NCI-H2081 treated with DMSO at 0.1 percent for 48 hours (cell line): ENCODE data around the gene ZFYVE21.
"Not testable (repeated sequence)": the region's sequence is repeated elsewhere in the genome, so short reads cannot be mapped to it uniquely, and the experiment has no call there.

Source experiments
- DNase-seq: peaks from one replicate; lab custom pipeline; 2025; lab: John Stamatoyannopoulos, UW

ZFYVE21 gene

DNA sequence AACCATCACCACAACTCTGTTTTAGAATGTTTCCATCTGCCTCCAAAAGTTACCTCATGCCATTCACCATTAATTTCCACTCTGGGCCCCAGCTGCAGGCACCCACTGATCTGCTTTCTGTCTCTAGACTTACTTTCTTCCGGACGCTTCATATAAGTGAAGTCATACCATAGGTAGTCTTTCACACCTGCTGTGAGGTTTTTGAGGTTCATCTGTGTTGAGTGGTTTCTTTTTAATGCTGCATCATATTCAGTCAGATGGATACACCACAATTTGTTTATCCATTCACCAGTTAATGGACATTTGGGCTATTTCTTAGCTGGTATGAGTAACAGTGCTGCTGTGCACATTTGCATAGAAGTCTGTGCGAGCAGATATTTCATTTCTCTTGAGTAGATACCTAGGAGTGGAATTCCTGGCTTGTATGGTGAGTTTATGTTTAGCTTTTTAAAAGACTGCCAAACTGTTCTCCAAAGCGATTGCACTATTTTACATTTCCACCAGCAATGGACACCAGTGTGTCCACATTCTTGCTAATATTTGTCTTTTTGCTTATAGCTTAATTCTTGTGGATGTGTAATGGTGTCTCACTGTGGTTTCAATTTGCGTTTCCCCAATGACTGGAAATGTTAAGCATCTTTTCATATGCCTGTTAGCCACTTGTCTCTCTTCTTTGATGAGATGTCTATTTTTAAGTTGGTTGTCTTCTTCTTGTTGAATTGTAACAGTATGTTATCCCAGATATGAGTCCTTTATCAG, 48.3 kb downstream of the ZFYVE21 start:
- DNase-seq, result no peak

- DNase-seq, result no peak
Observed at GRCh38 chr14:103765526-103765925, 49.9 kb downstream of the ZFYVE21 start.

DNA sequence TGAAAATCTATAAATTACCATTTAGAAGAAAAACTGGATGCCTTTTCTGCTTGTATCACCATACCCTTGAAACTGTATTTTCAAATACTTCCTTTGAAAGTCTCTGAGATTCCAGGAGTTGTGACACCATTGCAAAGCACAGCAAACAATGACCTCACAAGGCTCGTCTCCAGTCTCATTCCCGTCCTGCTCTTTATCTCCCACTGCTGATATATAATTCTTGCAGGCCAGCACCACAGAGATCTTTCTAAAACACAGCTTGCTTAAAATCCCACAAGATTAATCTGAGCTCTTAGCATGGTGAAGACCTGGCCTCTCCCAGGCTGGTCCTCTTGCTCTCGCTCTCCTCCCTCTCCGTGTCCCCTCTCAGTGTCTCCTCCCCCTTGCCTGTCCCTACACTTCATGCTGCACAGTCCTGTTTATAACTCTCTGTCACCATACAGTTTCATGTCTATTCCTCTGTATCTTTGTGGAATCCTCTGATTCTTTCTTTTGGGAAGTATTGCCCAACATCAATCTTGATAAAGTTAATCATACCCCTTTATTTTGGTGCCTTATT, 51.8 kb downstream of the ZFYVE21 start:
- no peak for DNase-seq

DNA sequence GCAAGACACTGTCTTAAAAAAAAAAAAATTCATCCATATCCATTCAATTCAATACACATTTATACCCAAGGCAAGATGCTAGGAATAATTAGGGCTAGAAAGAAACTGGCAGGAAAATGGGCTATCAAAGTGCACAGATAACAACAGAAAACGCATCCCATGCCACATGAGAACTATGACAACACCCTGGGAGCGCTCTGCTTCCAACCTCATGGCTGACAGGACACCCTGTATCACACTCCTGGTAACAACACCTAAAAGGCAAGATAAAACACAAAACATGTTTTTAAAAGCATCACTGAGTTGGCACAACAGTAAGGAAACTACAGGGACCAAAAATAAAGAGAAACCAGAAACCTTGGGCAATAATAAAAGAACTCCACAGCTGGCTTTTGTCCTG, 54.9 kb downstream of the ZFYVE21 start:
- DNase-seq, result no peak

- no peak for DNase-seq
Observed at GRCh38 chr14:103770902-103771301, 55.3 kb downstream of the ZFYVE21 start.

DNA sequence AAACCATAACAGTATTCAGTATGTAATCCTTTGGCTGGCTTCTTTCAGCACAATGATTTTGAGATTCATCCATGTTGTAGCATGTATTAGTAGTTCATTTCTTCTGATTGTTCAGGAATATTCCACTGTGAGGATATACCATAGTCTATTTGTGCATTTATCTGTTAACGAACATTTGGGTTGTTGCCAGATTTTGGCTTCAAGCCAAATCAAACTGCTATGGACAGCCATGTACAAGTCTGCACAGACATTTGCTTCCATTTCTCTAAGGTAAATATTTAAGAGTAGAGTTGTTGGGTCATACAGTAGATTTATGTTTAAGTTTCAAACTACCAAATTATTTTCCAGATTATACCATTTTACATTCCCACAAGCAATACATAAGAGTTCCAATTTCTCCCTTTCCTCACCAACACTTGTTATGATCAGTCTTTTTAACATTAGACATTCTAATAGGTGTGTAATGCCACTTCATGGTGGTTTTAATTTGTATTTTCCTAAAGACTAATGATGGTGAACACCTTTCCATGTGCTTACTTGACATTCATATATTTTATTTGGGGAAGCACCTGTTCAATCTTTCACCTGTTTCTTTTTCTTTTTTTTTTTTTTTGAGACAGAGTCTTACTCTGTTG, 56.6 kb downstream of the ZFYVE21 start:
- DNase-seq, result no peak

DNA sequence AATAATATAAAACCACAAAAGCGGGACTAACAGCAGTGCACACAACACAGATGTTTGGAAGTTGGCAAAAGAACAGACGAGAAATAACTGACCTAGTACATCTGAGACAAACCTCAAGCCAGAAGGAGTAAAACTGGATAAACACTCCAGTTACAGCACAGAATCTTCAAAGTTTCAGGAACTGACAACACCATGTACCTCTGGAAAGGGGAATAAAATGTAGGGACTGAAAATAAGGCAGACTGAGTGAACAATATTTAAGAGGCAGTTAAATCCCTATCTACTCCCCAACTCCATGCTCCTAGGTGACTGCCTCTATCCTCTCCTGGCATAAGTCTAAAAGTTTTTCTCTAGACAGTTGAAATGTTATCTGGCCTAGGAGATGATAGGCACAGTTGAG, 57.9 kb downstream of the ZFYVE21 start:
- no peak for DNase-seq

DNA sequence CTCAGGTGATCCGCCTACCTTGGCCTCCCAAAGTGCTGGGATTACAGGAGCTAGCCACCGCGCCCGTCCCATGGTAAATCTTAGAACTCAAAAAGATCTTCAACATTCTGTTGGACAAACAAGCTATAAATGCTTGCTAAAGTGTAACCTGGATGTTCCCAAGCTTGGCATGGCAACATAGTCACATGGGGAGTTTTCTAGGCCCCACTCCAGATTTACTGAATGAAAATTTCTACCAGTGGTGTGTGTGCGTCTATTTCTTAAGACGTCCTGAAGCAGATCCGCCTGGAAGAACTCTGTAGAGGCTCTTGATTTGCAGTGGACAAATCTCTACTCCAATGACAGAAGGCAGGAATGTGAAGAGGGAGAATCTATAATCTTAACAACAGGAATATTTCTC, 59.9 kb downstream of the ZFYVE21 start:
- no peak for DNase-seq

DNA sequence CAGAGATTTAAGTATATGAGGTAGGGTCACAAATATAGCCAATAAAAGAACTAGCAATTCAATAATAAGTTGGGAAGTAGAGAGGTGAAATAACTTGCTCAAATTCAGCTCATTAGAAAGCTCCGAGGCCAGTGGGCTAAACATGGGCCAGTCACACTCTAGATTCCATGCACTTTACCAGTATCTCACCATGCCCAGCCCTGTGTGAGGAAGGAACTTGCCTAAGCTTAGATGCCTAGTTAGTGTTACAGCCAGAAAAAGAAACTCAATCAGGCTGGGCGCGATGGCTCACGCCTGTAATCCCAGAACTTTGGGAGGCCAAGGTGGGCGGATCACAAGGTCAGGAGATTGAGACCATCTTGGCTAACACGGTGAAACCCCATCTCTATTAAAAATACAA, 60.7 kb downstream of the ZFYVE21 start:
- DNase-seq, result not testable (repeated sequence)

DNA sequence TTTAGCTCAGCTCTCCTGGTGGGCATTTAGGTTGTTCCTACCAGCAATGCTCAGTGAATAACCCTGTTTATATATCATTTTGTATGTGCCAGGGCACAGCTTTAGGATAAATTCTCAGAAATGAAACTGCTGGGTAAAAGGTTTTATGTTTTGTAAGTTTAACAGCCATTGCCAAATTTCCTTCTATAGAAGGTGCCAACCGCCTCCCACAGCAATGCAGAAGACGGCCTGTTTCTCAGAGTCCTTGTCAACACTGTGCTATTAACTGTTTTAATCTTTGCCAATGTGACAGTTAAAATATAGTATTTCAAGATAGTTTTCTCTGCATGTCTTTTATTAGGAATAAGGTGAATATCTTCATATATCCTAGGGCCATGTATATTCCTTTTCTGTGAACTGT, 66.8 kb downstream of the ZFYVE21 start:
- DNase-seq, result no peak
